ENCODE measurements around the gene TMEM201.
"Not testable (repeated sequence)": the region's sequence is repeated elsewhere in the genome, so short reads cannot be mapped to it uniquely, and the experiment has no call there.

The TMEM201 gene

GRCh38 chr1:9561429-9561828 lies 27.3 kb upstream of the TMEM201 start:
- H3K36me3 Mint-ChIP-seq (ENCODE audit: low read depth): peaks cover 51% of the 10 kb centered on the region
- peaks cover 34% of the 10 kb centered on the region for H3K4me1 Mint-ChIP-seq (ENCODE audit: low read depth)
- no peak overlapping the region for H3K4me3 Mint-ChIP-seq
- no peaks in the 10 kb centered on the region for H3K9me3 Mint-ChIP-seq
- no peaks in the 10 kb centered on the region for H3K27me3 Mint-ChIP-seq
- H3K27ac Mint-ChIP-seq: no peak overlapping the region

GRCh38 chr1:9569267-9569666 lies 19.4 kb upstream of the TMEM201 start:
- Mint-ChIP-seq H3K4me1 (ENCODE audit: low read depth) (no peaks in the 10 kb centered on the region), H3K36me3 (ENCODE audit: low read depth) (peaks cover 52% of the 10 kb centered on the region), H3K27ac (no peak overlapping the region), H3K27me3 (no peaks in the 10 kb centered on the region), H3K4me3 (no peak overlapping the region), H3K9me3 (no peaks in the 10 kb centered on the region)

GRCh38 chr1:9570886-9571529 lies 17.7 kb upstream of the TMEM201 start:
- not testable (repeated sequence) for H3K27ac Mint-ChIP-seq; H3K4me1 Mint-ChIP-seq (ENCODE audit: low read depth); H3K27me3 Mint-ChIP-seq; H3K4me3 Mint-ChIP-seq; H3K9me3 Mint-ChIP-seq
- peaks cover 49% of the 10 kb centered on the region for H3K36me3 Mint-ChIP-seq (ENCODE audit: low read depth)

GRCh38 chr1:9573723-9574122 lies 15.0 kb upstream of the TMEM201 start:
- H3K27ac Mint-ChIP-seq: no peak overlapping the region
- H3K27me3 Mint-ChIP-seq: no peaks in the 10 kb centered on the region
- no peaks in the 10 kb centered on the region for H3K4me1 Mint-ChIP-seq (ENCODE audit: low read depth)
- H3K36me3 Mint-ChIP-seq (ENCODE audit: low read depth): peaks cover 53% of the 10 kb centered on the region
- H3K4me3 Mint-ChIP-seq: no peak overlapping the region
- H3K9me3 Mint-ChIP-seq: no peaks in the 10 kb centered on the region

GRCh38 chr1:9575486-9575885 lies 13.2 kb upstream of the TMEM201 start:
- H3K27me3 Mint-ChIP-seq: no peaks in the 10 kb centered on the region
- no peaks in the 10 kb centered on the region for H3K9me3 Mint-ChIP-seq

GRCh38 chr1:9576903-9577302 lies 11.8 kb upstream of the TMEM201 start:
- Mint-ChIP-seq H3K27me3 (no peaks in the 10 kb centered on the region), H3K36me3 (ENCODE audit: low read depth) (peaks cover 52% of the 10 kb centered on the region), H3K27ac (no peak overlapping the region), H3K9me3 (no peaks in the 10 kb centered on the region), H3K4me1 (ENCODE audit: low read depth) (no peaks in the 10 kb centered on the region), H3K4me3 (no peak overlapping the region)

More at GRCh38 chr1:9575486-9575885, 13.2 kb upstream of the TMEM201 start:
- no peaks in the 10 kb centered on the region for H3K4me1 Mint-ChIP-seq (ENCODE audit: low read depth)
- H3K27ac Mint-ChIP-seq: no peak overlapping the region
- no peak overlapping the region for H3K4me3 Mint-ChIP-seq
- peaks cover 53% of the 10 kb centered on the region for H3K36me3 Mint-ChIP-seq (ENCODE audit: low read depth)

GRCh38 chr1:9577423-9577822 lies 11.3 kb upstream of the TMEM201 start:
- Mint-ChIP-seq H3K4me1 (ENCODE audit: low read depth) (no peaks in the 10 kb centered on the region), H3K27ac (no peak overlapping the region), H3K9me3 (no peaks in the 10 kb centered on the region), H3K36me3 (ENCODE audit: low read depth) (peaks cover 56% of the 10 kb centered on the region), H3K4me3 (no peak overlapping the region), H3K27me3 (no peaks in the 10 kb centered on the region)

- Mint-ChIP-seq H3K27me3 (no peaks in the 10 kb centered on the region), H3K36me3 (ENCODE audit: low read depth) (peaks cover 56% of the 10 kb centered on the region), H3K4me1 (ENCODE audit: low read depth) (no peaks in the 10 kb centered on the region), H3K27ac (no peak overlapping the region), H3K4me3 (no peak overlapping the region), H3K9me3 (no peaks in the 10 kb centered on the region)
Observed at GRCh38 chr1:9580942-9581341, 7.8 kb upstream of the TMEM201 start.

- peaks cover 19% of the 10 kb centered on the region for H3K4me1 Mint-ChIP-seq (ENCODE audit: low read depth)
- no peak overlapping the region for H3K27ac Mint-ChIP-seq
- H3K4me3 Mint-ChIP-seq: no peak overlapping the region
- H3K9me3 Mint-ChIP-seq: no peaks in the 10 kb centered on the region
- peaks cover 25% of the 10 kb centered on the region for H3K36me3 Mint-ChIP-seq (ENCODE audit: low read depth)
- no peaks in the 10 kb centered on the region for H3K27me3 Mint-ChIP-seq
Observed at GRCh38 chr1:9586147-9586766, 2.5 kb upstream of the TMEM201 start.

- no peaks in the 10 kb centered on the region for H3K27me3 Mint-ChIP-seq
- peaks cover 38% of the 10 kb centered on the region for H3K4me1 Mint-ChIP-seq (ENCODE audit: low read depth)
- H3K27ac Mint-ChIP-seq: peak overlapping the region; percentile 19
- H3K4me3 Mint-ChIP-seq: peak overlapping the region; percentile 86
- H3K9me3 Mint-ChIP-seq: no peaks in the 10 kb centered on the region
- peaks cover 6% of the 10 kb centered on the region for H3K36me3 Mint-ChIP-seq (ENCODE audit: low read depth)
Observed at GRCh38 chr1:9589144-9589718, 520 bp downstream of the TMEM201 start.

GRCh38 chr1:9589719-9590157 lies 1.0 kb downstream of the TMEM201 start:
- H3K4me3 Mint-ChIP-seq: peak overlapping the region; percentile 86
- no peaks in the 10 kb centered on the region for H3K27me3 Mint-ChIP-seq
- H3K36me3 Mint-ChIP-seq (ENCODE audit: low read depth): peaks cover 6% of the 10 kb centered on the region
- no peaks in the 10 kb centered on the region for H3K9me3 Mint-ChIP-seq
- H3K27ac Mint-ChIP-seq: peak overlapping the region; percentile 19
- H3K4me1 Mint-ChIP-seq (ENCODE audit: low read depth): peaks cover 38% of the 10 kb centered on the region

- H3K4me1 Mint-ChIP-seq (ENCODE audit: low read depth): peaks cover 38% of the 10 kb centered on the region
Observed at GRCh38 chr1:9590201-9590600, 1.5 kb downstream of the TMEM201 start.

GRCh38 chr1:9590945-9591668 lies 2.4 kb downstream of the TMEM201 start:
- Mint-ChIP-seq H3K27me3 (no peaks in the 10 kb centered on the region), H3K27ac (no peak overlapping the region), H3K4me3 (peak overlapping the region; percentile 86), H3K4me1 (ENCODE audit: low read depth) (peaks cover 38% of the 10 kb centered on the region), H3K36me3 (ENCODE audit: low read depth) (peaks cover 7% of the 10 kb centered on the region), H3K9me3 (no peaks in the 10 kb centered on the region)

More at GRCh38 chr1:9590201-9590600, 1.5 kb downstream of the TMEM201 start:
- Mint-ChIP-seq H3K36me3 (ENCODE audit: low read depth) (peaks cover 6% of the 10 kb centered on the region), H3K9me3 (no peaks in the 10 kb centered on the region), H3K4me3 (peak overlapping the region; percentile 86), H3K27me3 (no peaks in the 10 kb centered on the region), H3K27ac (peak overlapping the region; percentile 19)

- H3K27me3 Mint-ChIP-seq: no peaks in the 10 kb centered on the region
- H3K4me1 Mint-ChIP-seq (ENCODE audit: low read depth): peaks cover 38% of the 10 kb centered on the region
- H3K4me3 Mint-ChIP-seq: no peak overlapping the region
- no peak overlapping the region for H3K27ac Mint-ChIP-seq
- H3K36me3 Mint-ChIP-seq (ENCODE audit: low read depth): peaks cover 14% of the 10 kb centered on the region
- no peaks in the 10 kb centered on the region for H3K9me3 Mint-ChIP-seq
Observed at GRCh38 chr1:9591669-9592509, 3.2 kb downstream of the TMEM201 start.
